Neuronal stem cell (in vitro differentiated cells): ENCODE measurements around the gene SHC2.
"Not testable (repeated sequence)": the region's sequence is repeated elsewhere in the genome, so short reads cannot be mapped to it uniquely, and the experiment has no call there.

Experiments used
- DNase-seq: peaks from one replicate; pipeline ENCODE4 v3.0.0-alpha.2; 2013; ENCODE audit warnings: low spot score
- H2AFZ ChIP-seq: one replicate; pipeline ENCODE4 v1.6.1; 2013; ENCODE audit warnings: mild to moderate bottlenecking, low read length, inconsistent platforms
- H2AK5ac ChIP-seq: 2 replicates; pipeline ENCODE4 v1.6.1; 2013; ENCODE audit warnings: low read depth, mild to moderate bottlenecking, inconsistent platforms, low read length, moderate library complexity, mixed read lengths
- H2BK120ac ChIP-seq: 2 replicates; pipeline ENCODE4 v1.6.1; 2013; ENCODE audit warnings: low read depth, mild to moderate bottlenecking, inconsistent platforms, low read length, moderate library complexity, mixed read lengths
- H2BK12ac ChIP-seq: one replicate; pipeline ENCODE4 v1.6.1; 2013; ENCODE audit warnings: low read length, inconsistent platforms
- H2BK15ac ChIP-seq: 2 replicates; pipeline ENCODE4 v1.6.1; 2013; ENCODE audit warnings: mild to moderate bottlenecking, low read length, inconsistent platforms, mixed read lengths
- H2BK5ac ChIP-seq: one replicate; pipeline ENCODE4 v1.6.1; 2013; ENCODE audit warnings: inconsistent platforms, mild to moderate bottlenecking, low read length, moderate library complexity
- H3K14ac ChIP-seq: one replicate; pipeline ENCODE4 v1.6.1; 2013; ENCODE audit warnings: low read length, inconsistent platforms
- H3K18ac ChIP-seq: 2 replicates; pipeline ENCODE4 v1.6.1; 2013; ENCODE audit warnings: low read length, inconsistent platforms
- H3K23ac ChIP-seq: 2 replicates; pipeline ENCODE4 v1.6.1; 2013; ENCODE audit warnings: low read depth, mild to moderate bottlenecking, mixed read lengths, low read length, inconsistent platforms; ENCODE audit not compliant: poor library complexity
- H3K27ac ChIP-seq: replicated peaks from 3 replicates; pipeline ENCODE4 v1.5.1; 2013; ENCODE audit warnings: low read length, inconsistent platforms
- H3K27me3 ChIP-seq, 3 experiments: 2 replicates each; pipeline ENCODE4 v1.6.1; 2013; ENCODE audit warnings: low read length in 3 of 3, mild to moderate bottlenecking in 2 of 3, inconsistent platforms in 1 of 3, low read depth in 1 of 3, mixed read lengths in 1 of 3, moderate library complexity in 1 of 3; ENCODE audit not compliant: control insufficient read depth in 3 of 3, insufficient read depth in 3 of 3
- H3K36me3 ChIP-seq, 2 donors: replicated peaks in 1 of 2; 2 replicates each; pipeline ENCODE4 v1.6.1; 2013; ENCODE audit warnings: low read length in 2 of 2; ENCODE audit not compliant: control insufficient read depth in 2 of 2, insufficient read depth in 2 of 2
- H3K4ac ChIP-seq: 2 replicates; pipeline ENCODE4 v1.6.1; 2013; ENCODE audit warnings: inconsistent platforms, mild to moderate bottlenecking, low read length, moderate library complexity
- H3K4me1 ChIP-seq, 2 donors: 1 replicate in 1 of 2; 2 replicates in 1 of 2; pipeline ENCODE4 v1.6.1; 2013; ENCODE audit warnings: low read length in 2 of 2, low read depth in 1 of 2; ENCODE audit not compliant: control insufficient read depth in 2 of 2, insufficient read depth in 1 of 2
- H3K4me2 ChIP-seq: one replicate; pipeline ENCODE4 v1.6.1; 2013; ENCODE audit warnings: mild to moderate bottlenecking, low read length, inconsistent platforms; ENCODE audit not compliant: insufficient read depth, poor library complexity, severe bottlenecking
- H3K4me3 ChIP-seq, 2 donors: 2 replicates each; pipeline ENCODE4 v1.5.1; 2013; ENCODE audit warnings: low read length in 2 of 2, mild to moderate bottlenecking in 2 of 2, inconsistent platforms in 1 of 2, moderate library complexity in 1 of 2
- H3K79me1 ChIP-seq: one replicate; pipeline ENCODE4 v1.6.1; 2013; ENCODE audit warnings: low read depth, mild to moderate bottlenecking, inconsistent platforms, low read length, moderate library complexity
- H3K9ac ChIP-seq: one replicate; pipeline ENCODE4 v1.6.1; 2013; ENCODE audit warnings: mild to moderate bottlenecking, low read depth, low read length, inconsistent platforms; ENCODE audit not compliant: poor library complexity
- H3K9me3 ChIP-seq, 2 donors: replicated peaks in 1 of 2; 2 replicates each; pipeline versions ENCODE3 to v1.6.1; 2013; ENCODE audit warnings: low read length in 2 of 2, mild to moderate bottlenecking in 2 of 2, inconsistent platforms in 1 of 2, low read depth in 1 of 2, mixed read lengths in 1 of 2, moderate library complexity in 1 of 2; ENCODE audit not compliant: control insufficient read depth in 2 of 2, insufficient read depth in 1 of 2
- H4K8ac ChIP-seq: one replicate; pipeline ENCODE4 v1.6.1; 2013; ENCODE audit warnings: low read depth, mild to moderate bottlenecking, inconsistent platforms, low read length, moderate library complexity
- H4K91ac ChIP-seq: one replicate; pipeline ENCODE4 v1.6.1; 2013; ENCODE audit warnings: low read length, low read depth, mild to moderate bottlenecking, inconsistent platforms; ENCODE audit not compliant: poor library complexity
- WGBS, 2 donors: extraction: QIAGEN DNeasy Blood & Tissue Kit; methylation state at CpG; one replicate each; pipeline ENCODE4 v1.1.7; 2013; ENCODE audit warnings: missing lambda C conversion rate in 2 of 2, mixed read lengths in 1 of 2; ENCODE audit not compliant: insufficient read length in 2 of 2, insufficient replicate concordance in 1 of 2; ENCODE audit errors: extremely low coverage in 2 of 2; 5-methylcytosine and 5-hydroxymethylcytosine counted together

The SHC2 gene

DNA sequence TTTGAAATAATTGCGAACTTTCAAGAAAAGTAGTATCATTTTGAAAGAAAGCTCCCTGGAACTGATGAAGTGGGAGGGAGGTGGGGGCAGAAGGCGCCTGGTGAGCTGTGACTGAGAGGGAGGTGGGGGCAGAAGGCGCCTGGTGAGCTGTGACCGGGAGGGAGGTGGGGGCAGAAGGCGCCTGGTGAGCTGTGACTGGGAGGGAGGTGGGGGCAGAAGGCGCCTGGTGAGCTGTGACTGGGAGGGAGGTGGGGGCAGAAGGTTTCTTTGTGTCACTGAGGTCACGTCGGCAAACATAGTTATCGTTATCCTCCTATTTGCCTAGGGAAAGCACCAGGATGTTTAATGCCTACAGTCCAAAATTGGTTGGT is 76.0 kb downstream of the SHC2 start:
- Histone ChIP-seq H3K79me1 (no peaks in the 10 kb centered on the region), H3K4ac (no peak overlapping the region), H3K23ac (no peak overlapping the region), H3K4me2 (peak overlapping the region; percentile 2), H3K14ac (no peak overlapping the region), H2BK120ac (no peak overlapping the region), H3K9me3 (peaks cover 0 to 2% of the 10 kb centered on the region in 2 donors), H3K27me3 (no peaks in the 10 kb centered on the region), H4K8ac (no peak overlapping the region), H3K27ac (no peak overlapping the region), H2AFZ (peak overlapping the region; percentile 65), H2BK15ac (no peak overlapping the region), H3K36me3 (no peaks in the 10 kb centered on the region), H3K4me1 (peaks cover 0 to 12% of the 10 kb centered on the region in 2 donors), H3K4me3 (no peak overlapping the region), H2BK12ac (no peak overlapping the region), H3K18ac (no peak overlapping the region), H4K91ac (no peak overlapping the region), H3K9ac (no peak overlapping the region), H2BK5ac (no peak overlapping the region), H2AK5ac (no peak overlapping the region)
- WGBS, 2 donors, result no CpG with 5 or more reads among the region's 9 CpGs
- DNase-seq, result no peak

DNA sequence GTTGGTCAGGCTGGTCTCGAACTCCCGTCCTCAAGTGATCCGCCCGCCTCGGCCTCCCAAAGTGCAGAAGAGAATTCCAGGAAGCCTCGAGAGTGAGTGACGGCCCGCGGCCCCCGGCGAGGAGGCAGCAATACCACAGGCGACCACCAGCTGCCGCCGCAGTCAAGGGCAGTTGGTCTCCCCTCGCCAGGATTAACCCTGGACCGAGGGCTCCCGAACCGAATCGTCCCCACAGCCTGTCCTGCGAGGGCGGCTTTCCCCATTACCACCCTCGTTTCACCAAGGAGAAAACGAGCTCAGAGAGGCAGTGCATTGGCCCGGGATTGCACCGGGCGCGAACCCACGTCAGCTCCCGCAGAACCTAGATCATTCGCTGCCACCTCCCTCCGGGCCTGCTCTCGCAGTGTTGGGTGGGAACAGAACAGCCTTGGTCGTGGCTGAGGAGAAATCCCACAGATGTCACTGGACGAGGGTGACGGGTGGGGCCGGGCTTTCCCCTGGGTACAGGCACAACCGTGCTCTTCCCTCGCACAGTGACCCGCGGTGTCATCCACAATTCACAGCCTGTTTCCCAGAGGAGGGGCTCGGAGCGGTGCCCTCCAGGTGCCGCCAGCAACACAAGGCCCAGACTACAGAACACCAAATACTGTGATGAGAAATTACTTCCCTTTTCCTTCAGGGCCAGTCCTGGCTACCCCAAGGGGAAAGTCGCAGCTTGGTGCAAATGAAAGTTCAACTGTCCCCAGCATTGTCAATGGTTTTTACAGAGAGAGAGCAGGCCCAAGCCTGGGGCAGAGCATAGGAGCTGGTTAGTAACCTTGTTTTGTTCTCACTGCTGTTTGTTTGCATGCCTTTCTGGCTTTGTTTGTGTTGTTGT is 76.7 kb downstream of the SHC2 start:
- H4K8ac ChIP-seq, result peak overlapping the region; percentile 87
- peak overlapping the region; percentile 100 for H3K18ac ChIP-seq
- no peak overlapping the region for H3K27ac ChIP-seq
- H2BK12ac ChIP-seq, result peak overlapping the region; percentile 96
- DNase-seq, result no peak
- H3K4me2 ChIP-seq, result no peak overlapping the region
- H2AK5ac ChIP-seq, result peak overlapping the region; percentile 98
- H2AFZ ChIP-seq, result peak overlapping the region; percentile 65
- peak overlapping the region; percentile 78 for H2BK5ac ChIP-seq
- peaks cover 0 to 2% of the 10 kb centered on the region in 2 donors for H3K9me3 ChIP-seq
- H3K9ac ChIP-seq, result peak overlapping the region; percentile 72
- no CpG with 5 or more reads among the region's 44 CpGs for WGBS, 2 donors
- peaks cover 0 to 11% of the 10 kb centered on the region in 2 donors for H3K4me1 ChIP-seq
- H3K79me1 ChIP-seq, result no peaks in the 10 kb centered on the region
- H3K14ac ChIP-seq, result peak overlapping the region; percentile 87
- H3K27me3 ChIP-seq, result no peaks in the 10 kb centered on the region
- H3K4ac ChIP-seq, result peak overlapping the region; percentile 96
- no peaks in the 10 kb centered on the region for H3K36me3 ChIP-seq
- H3K23ac ChIP-seq, result peak overlapping the region; percentile 44
- no peak overlapping the region for H3K4me3 ChIP-seq
- H2BK15ac ChIP-seq, result peak overlapping the region; percentile 100
- peak overlapping the region; percentile 96 for H4K91ac ChIP-seq
- peak overlapping the region; percentile 87 for H2BK120ac ChIP-seq

- Histone ChIP-seq H3K27me3 (no peaks in the 10 kb centered on the region), H3K4me2 (no peak overlapping the region), H2BK12ac (no peak overlapping the region), H3K18ac (peak overlapping the region; percentile 35), H2AK5ac (peak overlapping the region; percentile 85), H2BK5ac (no peak overlapping the region), H3K27ac (no peak overlapping the region), H3K23ac (peak overlapping the region; percentile 48), H2BK120ac (no peak overlapping the region), H4K8ac (no peak overlapping the region), H3K4ac (no peak overlapping the region), H3K36me3 (no peaks in the 10 kb centered on the region), H2AFZ (no peak overlapping the region), H3K14ac (no peak overlapping the region), H3K79me1 (no peaks in the 10 kb centered on the region), H3K9me3 (peaks cover 0 to 2% of the 10 kb centered on the region in 2 donors), H3K4me3 (no peak overlapping the region), H2BK15ac (peak overlapping the region; percentile 68), H3K4me1 (peaks cover 0 to 11% of the 10 kb centered on the region in 2 donors), H4K91ac (no peak overlapping the region), H3K9ac (peak overlapping the region; percentile 51)
- no CpG with 5 or more reads among the region's 19 CpGs for WGBS, 2 donors
- DNase-seq, result no peak
Measured at GRCh38 chr19:383040-383439, 77.8 kb downstream of the SHC2 start.

GRCh38 chr19:382578-382977 is 78.3 kb downstream of the SHC2 start:
- not testable (repeated sequence) for H2BK120ac ChIP-seq, H3K14ac ChIP-seq, H3K27ac ChIP-seq, H3K18ac ChIP-seq, H4K8ac ChIP-seq, H2BK12ac ChIP-seq, H3K4me1 ChIP-seq, H3K79me1 ChIP-seq, H3K36me3 ChIP-seq, H3K27me3 ChIP-seq, H2AK5ac ChIP-seq, DNase-seq, H2BK5ac ChIP-seq, H4K91ac ChIP-seq, H3K4ac ChIP-seq, H3K9me3 ChIP-seq, H3K23ac ChIP-seq, H3K9ac ChIP-seq, H2BK15ac ChIP-seq, H3K4me3 ChIP-seq, H3K4me2 ChIP-seq, H2AFZ ChIP-seq
- no CpG with 5 or more reads among the region's 9 CpGs for WGBS, 2 donors
